GM21737 (cell line): ENCODE data around the gene AP1G1.

Experiments used
- ATAC-seq: cut with Tn5 transposase; IDR thresholded peaks from one replicate; pipeline ENCODE4 v1.9.1; 2021; ENCODE audit warnings: mild to moderate bottlenecking, moderate library complexity; ENCODE audit not compliant: unreplicated experiment

AP1G1 gene

GRCh38 chr16:71762186-71762585 lies 46.4 kb downstream of the AP1G1 start:
- no peak for ATAC-seq

GRCh38 chr16:71761097-71761496 lies 47.5 kb downstream of the AP1G1 start:
- ATAC-seq, result no peak

- ATAC-seq, result no peak
Measured at GRCh38 chr16:71758293-71758760, 50.3 kb downstream of the AP1G1 start.

GRCh38 chr16:71754652-71755051 lies 54.0 kb downstream of the AP1G1 start:
- no peak for ATAC-seq

GRCh38 chr16:71754108-71754507 lies 54.5 kb downstream of the AP1G1 start:
- ATAC-seq, result no peak

- ATAC-seq, result no peak
Measured at GRCh38 chr16:71748226-71748625, 60.4 kb downstream of the AP1G1 start.

- ATAC-seq, result no peak
Measured at GRCh38 chr16:71746442-71747046, 62.1 kb downstream of the AP1G1 start.

GRCh38 chr16:71738855-71739254 lies 69.8 kb downstream of the AP1G1 start:
- ATAC-seq, result no peak

- no peak for ATAC-seq
Measured at GRCh38 chr16:71737501-71737900, 71.1 kb downstream of the AP1G1 start.

- no peak for ATAC-seq
Measured at GRCh38 chr16:71734511-71734910, 74.1 kb downstream of the AP1G1 start.

- ATAC-seq, result no peak
Measured at GRCh38 chr16:71732587-71732986, 76.0 kb downstream of the AP1G1 start.

- no peak for ATAC-seq
Measured at GRCh38 chr16:71727551-71728324, 80.9 kb downstream of the AP1G1 start.

- no peak for ATAC-seq
Measured at GRCh38 chr16:71726476-71727315, 81.9 kb downstream of the AP1G1 start.

- no peak for ATAC-seq
Measured at GRCh38 chr16:71724320-71724751, 84.3 kb downstream of the AP1G1 start, which contains the start of gene PHLPP2. Gene PHLPP2 (minus strand): TSS chr16:71724701. CDS start chr16:71714795, 9,906 bp downstream.

GRCh38 chr16:71723537-71724319 lies 84.9 kb downstream of the AP1G1 start:
- peak; percentile 75 for ATAC-seq

- ATAC-seq, result peak; percentile 37
Measured at GRCh38 chr16:71722801-71723536, 85.7 kb downstream of the AP1G1 start.

GRCh38 chr16:71721066-71721740 lies 87.4 kb downstream of the AP1G1 start:
- ATAC-seq, result no peak

- ATAC-seq, result no peak
Measured at GRCh38 chr16:71712501-71712900, 96.1 kb downstream of the AP1G1 start.

- no peak for ATAC-seq
Measured at GRCh38 chr16:71711789-71712188, 96.8 kb downstream of the AP1G1 start.
